SK-N-SH (cell line): ENCODE measurements around the gene TMEM214. TPM values are rescaled to one million over a fixed set of nuclear protein-coding genes. Genes with fewer than 3 reads are reported as not detected.

Experiments
- CTCF ChIA-PET: fragments of 300-600, 350-600 bp; formaldehyde crosslinking; extraction: SDS; loops from one replicate; lab custom pipeline; 2021; lab: Yijun Ruan, JAX
- POLR2A ChIA-PET: fragments of 350-600 bp; sonication (Branson Sonifier 250); formaldehyde crosslinking; extraction: SDS; loops from one replicate; lab custom pipeline; 2020; ENCODE audit warnings: antibody characterized with exemption, inconsistent platforms; lab: Yijun Ruan, JAX
- DNase-seq: peaks from one replicate; pipeline ENCODE4 v3.0.0; 2012
- H2AFZ ChIP-seq: fragments of 200-600 bp; sonication (generic); 2 replicates; pipeline ENCODE4 v1.8.1; 2016; ENCODE audit warnings: antibody characterized with exemption, mild to moderate bottlenecking, low read depth
- H3F3A ChIP-seq: fragments of 200-600 bp; sonication (generic); replicated peaks from 2 replicates; pipeline ENCODE3; 2016; ENCODE audit warnings: antibody characterized with exemption, mild to moderate bottlenecking; ENCODE audit not compliant: insufficient read depth
- H3K27ac ChIP-seq, 2 experiments: fragments of 200-500 bp in 1 of 2; fragments of 200-600 bp in 1 of 2; sonication (Bioruptor generic) in 1 of 2; sonication (generic), shearing (Covaris generic) in 1 of 2; 2 replicates each; pipeline versions ENCODE4 v1.5.1 to v1.6.1; 2014 to 2016; ENCODE audit warnings: low read depth in 2 of 2, inconsistent platforms in 1 of 2, low read length in 1 of 2, mild to moderate bottlenecking in 1 of 2, mixed read lengths in 1 of 2
- H3K27me3 ChIP-seq: fragments of 200-600 bp; sonication (generic), shearing (Covaris generic); 2 replicates; pipeline ENCODE4 v1.6.1; 2016; ENCODE audit warnings: mixed run types; ENCODE audit not compliant: insufficient read depth
- H3K36me3 ChIP-seq, 2 experiments: fragments of 200-500 bp in 1 of 2; fragments of 200-600 bp in 1 of 2; sonication (Bioruptor generic) in 1 of 2; sonication (generic) in 1 of 2; replicated peaks in 1 of 2; 2 replicates each; pipeline versions ENCODE3 to v1.5.1; 2014 to 2016; ENCODE audit warnings: low read length in 1 of 2, mild to moderate bottlenecking in 1 of 2; ENCODE audit not compliant: insufficient read depth in 2 of 2, control insufficient read depth in 1 of 2
- H3K4me1 ChIP-seq, 2 experiments: fragments of 200-500 bp in 1 of 2; fragments of 200-600 bp in 1 of 2; sonication (Bioruptor generic) in 1 of 2; sonication (generic), shearing (Covaris generic) in 1 of 2; 2 replicates each; pipeline versions ENCODE4 v1.5.1 to v1.6.1; 2014 to 2016; ENCODE audit warnings: low read depth in 1 of 2, low read length in 1 of 2, mixed run types in 1 of 2; ENCODE audit not compliant: insufficient read depth in 2 of 2, control insufficient read depth in 1 of 2
- H3K4me2 ChIP-seq: fragments of 200-600 bp; sonication (generic), shearing (Covaris generic); 2 replicates; pipeline ENCODE4 v1.6.1; 2017; ENCODE audit warnings: mixed run types
- H3K4me3 ChIP-seq, 2 experiments: fragments of 200-500 bp in 1 of 2; fragments of 200-600 bp in 1 of 2; sonication (Bioruptor generic) in 1 of 2; sonication (generic), shearing (Covaris generic) in 1 of 2; 2 replicates each; pipeline versions ENCODE4 v1.5.1 to v1.8.1; 2014 to 2016; ENCODE audit warnings: low read depth in 2 of 2, inconsistent platforms in 1 of 2, low read length in 1 of 2, mild to moderate bottlenecking in 1 of 2, mixed read lengths in 1 of 2, moderate library complexity in 1 of 2
- H3K79me2 ChIP-seq: fragments of 200-600 bp; sonication (generic); 2 replicates; pipeline ENCODE4 v1.8.1; 2017; ENCODE audit warnings: mild to moderate bottlenecking; ENCODE audit not compliant: insufficient read depth
- H3K9ac ChIP-seq: fragments of 200-600 bp; sonication (generic); 2 replicates; pipeline ENCODE4 v1.6.1; 2017; ENCODE audit warnings: mixed run types
- H3K9me2 ChIP-seq: fragments of 200-600 bp; sonication (generic); 2 replicates; pipeline ENCODE4 v1.6.1; 2017; ENCODE audit warnings: mixed run types
- H3K9me3 ChIP-seq: fragments of 200-600 bp; sonication (generic); 2 replicates; pipeline ENCODE4 v1.6.1; 2017; ENCODE audit warnings: mixed run types, mild to moderate bottlenecking, moderate library complexity
- H4K20me1 ChIP-seq: fragments of 200-600 bp; sonication (generic); 2 replicates; pipeline ENCODE4 v1.6.1; 2017; ENCODE audit warnings: mild to moderate bottlenecking, mixed run types; ENCODE audit not compliant: insufficient read depth
- FOSL2 ChIP-seq: IDR thresholded peaks from 2 replicates; pipeline ENCODE4 v1.4.0; 2012; ENCODE audit warnings: low read depth, mild to moderate bottlenecking, moderate library complexity, borderline replicate concordance
- GABPA ChIP-seq: IDR thresholded peaks from 2 replicates; pipeline ENCODE4 v1.4.0; 2012; ENCODE audit warnings: low read depth, mild to moderate bottlenecking
- MXI1 ChIP-seq: IDR thresholded peaks from 2 replicates; pipeline ENCODE4 v1.6.1; 2012; ENCODE audit warnings: mild to moderate bottlenecking, low read depth, low read length, improper control_type of control experiment
- NFIC ChIP-seq: IDR thresholded peaks from 2 replicates; pipeline ENCODE4 v1.4.0; 2012; ENCODE audit warnings: borderline replicate concordance
- RAD21 ChIP-seq: IDR thresholded peaks from 2 replicates; pipeline ENCODE4 v1.6.1; 2012; ENCODE audit warnings: mild to moderate bottlenecking, low read length
- RCOR1 ChIP-seq: fragments of 150-350 bp; IDR thresholded peaks from 2 replicates; pipeline ENCODE4 v1.6.1; 2017; ENCODE audit warnings: antibody characterized with exemption, low read length
- RFX5 ChIP-seq: IDR thresholded peaks from 2 replicates; pipeline ENCODE4 v1.6.1; 2012; ENCODE audit warnings: mild to moderate bottlenecking, improper control_type of control experiment, low read length
- RXRA ChIP-seq: IDR thresholded peaks from 2 replicates; pipeline ENCODE4 v1.4.0; 2012; ENCODE audit warnings: low read depth, mild to moderate bottlenecking, borderline replicate concordance
- ZBTB33 ChIP-seq: IDR thresholded peaks from 2 replicates; pipeline ENCODE4 v1.4.0; 2012; ENCODE audit warnings: low read depth, borderline replicate concordance
- WGBS: methylation state at CpG from one replicate; pipeline ENCODE4 v1.1.6; 2017; ENCODE audit warnings: low lambda C conversion rate; 5-methylcytosine and 5-hydroxymethylcytosine counted together
- polyA plus RNA-seq, 3 experiments: library from polyadenylated mRNA; depleted of rRNA; stranded (reverse); fragments of >200 nt; gene quantifications; 2 replicates each; pipeline ENCODE4 v1.2.3, GENCODE V29; 2012
- TF ChIP-seq, protein P1 (sequence below): IDR thresholded peaks from 2 replicates; pipeline ENCODE4; 2012
- TF ChIP-seq, protein P2 (sequence below): IDR thresholded peaks from 2 replicates; pipeline ENCODE4 v1.4.0; 2012; ENCODE audit warnings: low read depth
- TF ChIP-seq, protein P3 (sequence below): fragments of 200-600 bp; sonication (generic); IDR thresholded peaks from 2 replicates; pipeline ENCODE4 v1.6.1; 2017; ENCODE audit warnings: antibody characterized with exemption, mild to moderate bottlenecking, moderate library complexity

The TMEM214 gene
- polyA plus RNA-seq, 1 of the 3 experiments (the other 2 are of a cell fraction): 69.4 TPM

GRCh38 chr2:26991717-26992116 lies 41.0 kb upstream of the TMEM214 start:
- 79% methylated on average over 5 of the region's 5 CpGs for WGBS
- H3K4me3 ChIP-seq: no peak overlapping the region
- CTCF ChIA-PET: interaction anchor here (1.4 to 25.8 kb wide), 2 partner anchors 9 to 29 kb away, joined by 5 to 257 read pairs; no protein-coding TSS in a partner anchor

More at GRCh38 chr2:26991717-26992116, 41.0 kb upstream of the TMEM214 start:
- Histone ChIP-seq H3K27ac (no peak overlapping the region), H3K79me2 (no peaks in the 10 kb centered on the region), H3K4me2 (no peak overlapping the region), H3K4me1 (peaks cover 0 to 17% of the 10 kb centered on the region in 2 experiments; a peak in 3 of 4 replicates), H2AFZ (no peak overlapping the region), H3K9me2 (no peaks in the 10 kb centered on the region), H3K9ac (no peak overlapping the region), H3K9me3 (no peaks in the 10 kb centered on the region), H4K20me1 (peaks cover 16% of the 10 kb centered on the region), H3K36me3 (no peaks in the 10 kb centered on the region), H3F3A (peaks cover 24% of the 10 kb centered on the region), H3K27me3 (no peaks in the 10 kb centered on the region)
- DNase-seq: no peak
- POLR2A ChIA-PET: no interaction called here
- TF ChIP-seq NFIC (no peak), MXI1 (no peak), FOSL2 (no peak), ZBTB33 (no peak), RXRA (no peak), RCOR1 (no peak), GABPA (no peak), RAD21 (no peak), RFX5 (no peak)
- TF ChIP-seq, protein P1, sequence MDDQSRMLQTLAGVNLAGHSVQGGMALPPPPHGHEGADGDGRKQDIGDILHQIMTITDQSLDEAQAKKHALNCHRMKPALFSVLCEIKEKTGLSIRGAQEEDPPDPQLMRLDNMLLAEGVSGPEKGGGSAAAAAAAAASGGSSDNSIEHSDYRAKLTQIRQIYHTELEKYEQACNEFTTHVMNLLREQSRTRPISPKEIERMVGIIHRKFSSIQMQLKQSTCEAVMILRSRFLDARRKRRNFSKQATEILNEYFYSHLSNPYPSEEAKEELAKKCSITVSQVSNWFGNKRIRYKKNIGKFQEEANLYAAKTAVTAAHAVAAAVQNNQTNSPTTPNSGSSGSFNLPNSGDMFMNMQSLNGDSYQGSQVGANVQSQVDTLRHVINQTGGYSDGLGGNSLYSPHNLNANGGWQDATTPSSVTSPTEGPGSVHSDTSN: no peak
- TF ChIP-seq, protein P2, sequence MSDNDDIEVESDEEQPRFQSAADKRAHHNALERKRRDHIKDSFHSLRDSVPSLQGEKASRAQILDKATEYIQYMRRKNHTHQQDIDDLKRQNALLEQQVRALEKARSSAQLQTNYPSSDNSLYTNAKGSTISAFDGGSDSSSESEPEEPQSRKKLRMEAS: no peak
- TF ChIP-seq, protein P3, sequence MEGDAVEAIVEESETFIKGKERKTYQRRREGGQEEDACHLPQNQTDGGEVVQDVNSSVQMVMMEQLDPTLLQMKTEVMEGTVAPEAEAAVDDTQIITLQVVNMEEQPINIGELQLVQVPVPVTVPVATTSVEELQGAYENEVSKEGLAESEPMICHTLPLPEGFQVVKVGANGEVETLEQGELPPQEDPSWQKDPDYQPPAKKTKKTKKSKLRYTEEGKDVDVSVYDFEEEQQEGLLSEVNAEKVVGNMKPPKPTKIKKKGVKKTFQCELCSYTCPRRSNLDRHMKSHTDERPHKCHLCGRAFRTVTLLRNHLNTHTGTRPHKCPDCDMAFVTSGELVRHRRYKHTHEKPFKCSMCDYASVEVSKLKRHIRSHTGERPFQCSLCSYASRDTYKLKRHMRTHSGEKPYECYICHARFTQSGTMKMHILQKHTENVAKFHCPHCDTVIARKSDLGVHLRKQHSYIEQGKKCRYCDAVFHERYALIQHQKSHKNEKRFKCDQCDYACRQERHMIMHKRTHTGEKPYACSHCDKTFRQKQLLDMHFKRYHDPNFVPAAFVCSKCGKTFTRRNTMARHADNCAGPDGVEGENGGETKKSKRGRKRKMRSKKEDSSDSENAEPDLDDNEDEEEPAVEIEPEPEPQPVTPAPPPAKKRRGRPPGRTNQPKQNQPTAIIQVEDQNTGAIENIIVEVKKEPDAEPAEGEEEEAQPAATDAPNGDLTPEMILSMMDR: no peak
